ENCODE measurements around the gene CDKAL1. TPM values are rescaled to one million over a fixed set of nuclear protein-coding genes. Genes with fewer than 3 reads are reported as not detected.

CDKAL1 gene
- total RNA-seq, 1 donor from 2014 or later: 9.1 TPM

DNA sequence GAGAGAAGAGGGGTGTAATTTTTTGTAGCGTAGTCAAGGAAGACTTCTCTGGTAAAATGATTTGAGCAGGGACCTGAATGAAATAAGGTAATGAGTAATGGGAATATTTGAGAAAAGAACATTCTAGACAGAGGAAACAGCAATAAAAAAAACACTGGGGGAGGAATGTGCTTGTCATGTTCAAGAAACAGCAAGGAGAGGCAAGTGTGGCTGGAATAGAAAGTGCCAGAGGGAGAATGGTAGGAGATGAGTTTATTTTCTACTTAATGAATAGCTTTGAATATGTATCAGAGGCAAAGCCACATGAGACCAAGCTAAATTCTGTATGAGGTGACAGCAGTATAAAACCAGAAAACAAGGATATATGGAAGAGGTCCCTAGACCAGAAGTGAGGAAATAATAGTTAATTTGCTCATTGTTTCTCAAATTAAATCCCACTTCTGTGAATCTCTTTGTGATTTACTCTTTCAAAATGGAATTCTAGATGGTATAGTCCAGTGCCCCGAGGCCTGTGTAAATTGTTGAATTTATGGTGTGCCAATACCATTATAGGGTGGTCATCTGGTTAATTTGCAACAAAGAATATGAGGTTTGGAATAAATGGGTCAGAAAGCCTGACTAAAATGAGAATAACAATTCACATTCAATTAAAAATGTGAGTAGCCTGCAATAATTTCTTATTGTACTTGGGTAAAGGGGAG lies 170.2 kb downstream of the CDKAL1 start:
- intact Hi-C loops (cut with micrococcal nuclease): no loop called here
- H3K9me3 ChIP-seq (replicated peaks): no peaks in the 10 kb centered on the region
- no peak for DNase-seq
- no peak overlapping the region for H3K27ac ChIP-seq (replicated peaks)
- H3K4me3 ChIP-seq: no peak overlapping the region
- H3K27me3 ChIP-seq (ENCODE audit: low read depth): no peaks in the 10 kb centered on the region
- no peak for TF ChIP-seq CTCF (IDR thresholded peaks at IDR 0.05; ENCODE audit: borderline replicate concordance)
- H3K36me3 ChIP-seq: no peaks in the 10 kb centered on the region
- H3K4me1 ChIP-seq: peaks cover 4% of the 10 kb centered on the region

GRCh38 chr6:20705741-20706140 lies 171.5 kb downstream of the CDKAL1 start:
- H3K9me3 ChIP-seq (replicated peaks): no peaks in the 10 kb centered on the region
- DNase-seq: no peak
- H3K4me1 ChIP-seq: peaks cover 4% of the 10 kb centered on the region
- H3K4me3 ChIP-seq: no peak overlapping the region
- H3K27me3 ChIP-seq (ENCODE audit: low read depth): no peaks in the 10 kb centered on the region
- intact Hi-C loops (cut with micrococcal nuclease): no loop called here
- no peak overlapping the region for H3K27ac ChIP-seq (replicated peaks)
- TF ChIP-seq CTCF (IDR thresholded peaks at IDR 0.05; ENCODE audit: borderline replicate concordance): no peak
- no peaks in the 10 kb centered on the region for H3K36me3 ChIP-seq

DNA sequence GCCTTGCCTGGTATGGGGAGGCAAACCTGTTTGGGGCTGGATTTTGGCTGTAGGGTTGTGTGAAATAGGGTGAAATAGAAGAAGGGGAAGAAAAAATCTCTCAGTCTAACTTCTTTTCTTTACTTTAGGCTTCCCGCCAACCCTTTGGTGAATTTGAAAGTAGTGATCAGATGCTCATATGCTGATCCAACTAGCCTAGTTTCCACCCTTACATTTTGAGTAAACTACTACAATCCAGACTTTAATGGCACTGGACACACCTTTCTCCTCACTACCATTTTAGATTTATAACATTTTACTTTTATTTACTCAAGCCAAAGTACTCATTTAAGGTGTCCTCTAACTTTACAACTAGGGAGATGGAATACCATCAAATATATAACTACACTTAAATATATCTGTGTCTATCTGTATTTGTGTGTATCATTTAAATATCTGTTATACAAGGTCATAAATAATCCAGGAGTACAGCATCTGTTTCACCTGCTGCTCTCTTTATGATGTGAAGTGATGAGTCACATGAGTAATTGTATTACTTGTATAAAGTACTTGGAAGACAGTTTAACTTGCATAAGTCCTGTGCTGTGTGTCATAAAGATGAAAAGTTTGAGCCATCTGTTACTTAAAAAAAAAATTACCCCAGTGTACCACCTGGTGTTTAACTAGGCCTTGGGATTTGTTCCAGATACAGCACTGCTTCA lies 172.1 kb downstream of the CDKAL1 start:
- H3K4me1 ChIP-seq: peaks cover 4% of the 10 kb centered on the region
- no peak overlapping the region for H3K4me3 ChIP-seq
- H3K27me3 ChIP-seq (ENCODE audit: low read depth): no peaks in the 10 kb centered on the region
- DNase-seq: no peak
- H3K36me3 ChIP-seq: no peaks in the 10 kb centered on the region
- no peak overlapping the region for H3K27ac ChIP-seq (replicated peaks)
- H3K9me3 ChIP-seq (replicated peaks): no peaks in the 10 kb centered on the region
- intact Hi-C loops (cut with micrococcal nuclease): no loop called here
- no peak for TF ChIP-seq CTCF (IDR thresholded peaks at IDR 0.05; ENCODE audit: borderline replicate concordance)

- Histone ChIP-seq H3K9me3 (replicated peaks) (no peaks in the 10 kb centered on the region), H3K36me3 (no peaks in the 10 kb centered on the region), H3K27me3 (ENCODE audit: low read depth) (no peaks in the 10 kb centered on the region), H3K27ac (replicated peaks) (no peak overlapping the region), H3K4me3 (no peak overlapping the region), H3K4me1 (peaks cover 4% of the 10 kb centered on the region)
- DNase-seq: no peak
- no peak for TF ChIP-seq CTCF (IDR thresholded peaks at IDR 0.05; ENCODE audit: borderline replicate concordance)
- intact Hi-C loops (cut with micrococcal nuclease): no loop called here
These were observed 172.8 kb downstream of the CDKAL1 start for GRCh38 chr6:20706939-20707485.

- no peak for DNase-seq
- H3K36me3 ChIP-seq: no peaks in the 10 kb centered on the region
- H3K27me3 ChIP-seq (ENCODE audit: low read depth): no peaks in the 10 kb centered on the region
- intact Hi-C loops (cut with micrococcal nuclease): no loop called here
- no peak overlapping the region for H3K4me3 ChIP-seq
- H3K27ac ChIP-seq (replicated peaks): no peak overlapping the region
- peaks cover 4% of the 10 kb centered on the region for H3K4me1 ChIP-seq
- no peak for TF ChIP-seq CTCF (IDR thresholded peaks at IDR 0.05; ENCODE audit: borderline replicate concordance)
- no peaks in the 10 kb centered on the region for H3K9me3 ChIP-seq (replicated peaks)
These were observed 173.6 kb downstream of the CDKAL1 start for GRCh38 chr6:20707870-20708269.
